T-helper 1 cell (primary cell): ENCODE results near the gene TLK1.
"Not testable (repeated sequence)": the region's sequence is repeated elsewhere in the genome, so short reads cannot be mapped to it uniquely, and the experiment has no call there.

Experiments used
- DNase-seq, 5 donors: peaks; one replicate each; pipeline ENCODE4 v3.0.0-alpha.2; 2012 to 2020

TLK1 gene

GRCh38 chr2:171142398-171142797 lies 18.3 kb downstream of the TLK1 start:
- no peak for DNase-seq

- no peak for DNase-seq
These were observed 19.4 kb downstream of the TLK1 start for GRCh38 chr2:171141320-171141719.

- no peak for DNase-seq
These were observed 20.8 kb downstream of the TLK1 start for GRCh38 chr2:171139860-171140259.

GRCh38 chr2:171136024-171136423 lies 24.7 kb downstream of the TLK1 start:
- peak in 1 of 5 donors; percentile 31 for DNase-seq

DNA sequence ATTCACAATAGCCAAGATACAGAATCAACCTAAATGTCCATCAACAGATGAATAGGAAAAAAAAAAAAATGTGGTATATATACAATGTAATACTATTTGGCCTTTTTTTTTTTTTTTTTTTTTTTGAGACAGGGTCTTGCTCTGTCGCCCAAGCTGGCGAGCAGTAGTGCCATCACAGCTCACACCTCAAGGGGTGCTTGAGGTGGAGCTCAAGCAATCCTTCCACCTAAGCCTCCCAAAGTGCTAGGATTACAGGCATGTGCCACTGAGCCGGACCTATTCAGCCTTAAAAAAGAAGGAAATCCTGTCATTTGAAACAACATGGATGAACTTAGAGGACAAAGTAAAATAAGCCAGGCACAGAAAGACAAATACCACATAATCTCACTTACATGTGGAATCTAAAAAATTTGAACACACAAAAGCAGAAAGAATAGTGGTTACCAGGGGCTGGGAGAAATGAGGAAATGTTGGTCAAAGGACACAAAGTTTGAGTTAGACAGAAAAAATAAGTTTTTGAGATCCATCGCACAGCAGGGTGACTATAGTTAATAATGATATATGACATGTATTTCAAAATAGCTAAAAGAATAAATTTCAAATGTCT lies 26.0 kb downstream of the TLK1 start:
- no peak for DNase-seq

- DNase-seq: no peak
These were observed 28.6 kb downstream of the TLK1 start for GRCh38 chr2:171132086-171132485.

DNA sequence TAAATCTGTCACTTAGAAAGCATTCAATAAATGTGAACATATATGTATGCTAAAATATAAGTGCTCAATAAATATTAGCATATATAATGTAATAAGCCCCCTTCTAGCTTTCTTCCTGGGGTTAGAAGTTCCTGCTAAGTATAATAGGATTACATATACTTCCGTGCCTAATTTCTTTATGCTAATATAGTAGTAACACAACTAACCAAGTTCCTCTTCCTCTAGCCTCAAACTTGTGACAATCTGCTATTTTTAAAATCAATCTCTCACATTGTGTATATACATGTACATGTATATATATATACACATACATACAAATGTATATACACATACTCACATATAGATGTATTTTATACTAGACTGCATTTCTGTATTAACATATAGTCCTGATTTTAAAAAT lies 32.2 kb downstream of the TLK1 start:
- no peak for DNase-seq

DNA sequence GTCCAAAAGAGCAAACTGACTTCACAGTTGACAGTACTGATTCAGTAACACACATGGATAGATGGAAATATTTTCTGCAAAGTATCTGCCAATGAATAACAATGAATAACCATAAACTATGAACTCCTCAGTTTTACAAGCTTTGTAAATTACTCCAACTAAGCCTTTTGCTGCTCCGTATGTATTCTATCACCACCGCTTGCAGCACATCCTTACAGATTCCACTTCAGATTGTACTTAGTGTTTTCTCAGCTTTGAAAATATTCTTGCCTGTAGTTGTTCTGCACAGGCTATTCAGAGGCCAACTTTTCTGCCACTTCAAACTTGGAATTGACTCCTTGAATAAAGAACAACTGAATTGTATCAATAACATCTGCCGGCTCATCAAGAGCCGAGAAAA lies 36.2 kb downstream of the TLK1 start:
- DNase-seq: no peak

DNA sequence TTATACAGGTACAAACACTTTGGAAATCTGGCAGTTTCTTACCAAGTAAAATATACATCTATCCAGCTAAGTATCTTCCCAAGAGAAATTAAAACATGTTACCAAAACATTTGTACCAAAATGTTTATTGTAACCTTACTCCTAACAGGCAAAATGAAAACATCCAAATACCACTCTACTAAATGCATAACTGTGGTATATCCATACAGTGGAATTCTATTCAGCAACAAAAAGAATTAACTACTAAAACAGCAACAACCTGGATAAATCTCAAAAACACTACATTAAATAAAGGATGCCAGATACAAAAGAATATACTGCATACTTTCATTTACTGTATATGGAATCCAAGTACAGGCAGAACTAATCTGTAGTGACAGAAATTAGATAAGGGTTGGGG lies 51.1 kb downstream of the TLK1 start:
- DNase-seq: no peak

DNA sequence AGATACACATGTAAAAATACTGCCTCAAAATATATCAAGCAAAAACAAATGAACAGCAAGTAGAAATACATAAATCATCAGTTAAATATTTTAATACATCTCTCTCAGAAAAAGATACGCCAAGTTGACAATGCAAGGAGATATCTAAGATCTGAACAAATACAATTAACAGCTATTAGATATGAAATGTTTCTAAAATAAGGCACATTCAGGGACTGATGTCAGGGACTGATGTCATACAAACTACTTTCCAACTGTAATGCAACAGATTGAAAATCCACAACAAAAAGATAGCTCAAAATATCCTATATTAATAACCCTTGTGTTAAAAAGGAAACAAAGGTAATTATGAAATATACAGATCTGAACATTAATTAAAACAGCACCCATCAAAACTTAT lies 51.7 kb downstream of the TLK1 start:
- no peak for DNase-seq

GRCh38 chr2:171107803-171108202 lies 52.9 kb downstream of the TLK1 start:
- no peak for DNase-seq

DNA sequence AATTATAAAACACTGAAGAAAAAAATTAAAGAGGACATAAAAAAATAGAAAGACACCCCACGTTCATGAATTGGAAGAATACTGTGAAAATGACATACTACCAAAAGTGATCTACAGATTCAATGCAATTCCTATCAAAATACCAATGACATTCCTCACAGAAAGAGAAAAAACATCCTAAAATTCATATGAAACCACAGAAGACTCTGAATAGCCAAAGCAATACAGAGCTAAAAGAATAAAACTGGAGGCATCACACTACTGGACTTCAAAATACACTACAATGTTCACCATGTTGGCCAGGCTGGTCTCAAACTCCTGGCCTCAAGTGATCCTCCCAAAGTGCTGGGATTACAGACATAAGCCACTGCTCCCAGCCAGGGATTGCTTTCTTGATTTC lies 56.3 kb downstream of the TLK1 start:
- no peak for DNase-seq

DNA sequence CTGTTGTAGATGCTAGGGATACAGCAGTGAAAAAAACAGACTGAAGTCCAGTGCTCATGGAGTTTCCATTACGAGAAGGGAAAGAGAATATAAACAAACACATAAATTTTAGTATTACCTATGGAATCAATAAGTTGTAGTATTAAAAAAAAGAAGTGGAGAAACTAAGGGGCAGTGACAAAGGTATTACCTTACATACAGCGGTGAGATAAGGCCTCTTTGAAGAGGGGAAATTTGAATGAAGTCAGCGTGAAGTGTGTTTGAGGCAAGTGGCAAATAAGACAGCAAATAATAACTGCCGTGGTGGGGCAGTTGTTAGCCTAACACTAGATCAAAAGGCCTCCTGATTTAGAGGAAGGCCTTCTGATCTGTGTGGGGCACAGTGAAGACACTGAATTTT lies 57.9 kb downstream of the TLK1 start:
- no peak for DNase-seq

GRCh38 chr2:171100370-171100769 lies 60.3 kb downstream of the TLK1 start:
- DNase-seq: no peak

DNA sequence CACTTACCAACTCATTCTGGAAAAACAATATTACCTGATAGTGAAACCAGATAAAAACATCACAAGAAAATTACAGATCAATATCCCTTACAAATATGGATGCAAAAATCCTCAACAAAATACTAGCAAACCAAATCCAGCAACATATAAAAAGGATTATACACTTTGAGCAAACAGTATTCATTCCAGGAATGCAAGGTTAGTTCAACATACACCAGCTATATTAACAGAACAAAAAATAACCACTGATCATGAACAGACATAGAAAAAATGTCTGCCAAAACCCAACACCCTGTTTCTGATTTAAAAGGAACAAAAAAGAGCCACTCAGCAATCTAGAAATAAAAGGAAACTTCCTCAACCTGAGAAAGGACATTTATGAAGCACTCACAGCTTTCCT lies 62.1 kb downstream of the TLK1 start:
- no peak for DNase-seq

- peak in 1 of 5 donors; percentile 3 for DNase-seq
These were observed 65.6 kb downstream of the TLK1 start for GRCh38 chr2:171095014-171095582.

DNA sequence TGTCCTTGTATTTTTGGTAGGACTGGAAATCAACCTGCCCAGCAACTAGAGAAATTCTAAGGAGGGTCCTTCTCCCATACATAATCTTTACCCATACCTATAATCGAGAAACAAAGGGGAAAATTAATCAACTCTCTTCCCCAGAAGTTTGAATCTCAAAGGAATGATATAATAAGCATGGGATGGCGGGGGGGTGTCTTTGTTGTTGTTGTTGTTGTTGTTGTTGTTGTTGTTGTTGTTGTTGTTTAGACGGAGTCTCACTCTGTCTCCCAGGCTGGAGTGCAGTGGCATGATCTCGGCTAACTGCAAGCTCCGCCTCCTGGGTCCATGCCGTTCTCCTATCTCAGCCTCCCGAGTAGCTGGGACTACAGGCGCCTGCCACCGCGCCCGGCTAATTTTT lies 69.2 kb downstream of the TLK1 start:
- not testable (repeated sequence) for DNase-seq

DNA sequence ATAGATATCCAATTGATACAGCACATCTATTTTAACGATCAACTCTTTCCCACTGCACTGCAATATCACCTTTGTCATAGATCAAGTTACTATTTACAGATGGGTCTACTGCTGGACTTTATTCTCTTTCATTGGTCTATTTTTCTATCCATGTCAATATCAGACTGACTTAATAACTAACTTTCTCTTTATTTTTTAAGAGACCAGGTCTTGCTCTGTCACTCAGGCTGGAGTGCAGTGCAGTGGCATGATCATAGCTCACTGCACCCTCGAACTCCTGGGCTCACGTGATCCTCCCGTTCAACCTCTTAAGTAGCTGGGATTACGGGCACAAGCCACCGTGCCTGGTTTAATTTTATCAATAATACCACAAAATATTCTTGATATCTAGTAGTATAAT lies 71.2 kb downstream of the TLK1 start:
- no peak for DNase-seq

DNA sequence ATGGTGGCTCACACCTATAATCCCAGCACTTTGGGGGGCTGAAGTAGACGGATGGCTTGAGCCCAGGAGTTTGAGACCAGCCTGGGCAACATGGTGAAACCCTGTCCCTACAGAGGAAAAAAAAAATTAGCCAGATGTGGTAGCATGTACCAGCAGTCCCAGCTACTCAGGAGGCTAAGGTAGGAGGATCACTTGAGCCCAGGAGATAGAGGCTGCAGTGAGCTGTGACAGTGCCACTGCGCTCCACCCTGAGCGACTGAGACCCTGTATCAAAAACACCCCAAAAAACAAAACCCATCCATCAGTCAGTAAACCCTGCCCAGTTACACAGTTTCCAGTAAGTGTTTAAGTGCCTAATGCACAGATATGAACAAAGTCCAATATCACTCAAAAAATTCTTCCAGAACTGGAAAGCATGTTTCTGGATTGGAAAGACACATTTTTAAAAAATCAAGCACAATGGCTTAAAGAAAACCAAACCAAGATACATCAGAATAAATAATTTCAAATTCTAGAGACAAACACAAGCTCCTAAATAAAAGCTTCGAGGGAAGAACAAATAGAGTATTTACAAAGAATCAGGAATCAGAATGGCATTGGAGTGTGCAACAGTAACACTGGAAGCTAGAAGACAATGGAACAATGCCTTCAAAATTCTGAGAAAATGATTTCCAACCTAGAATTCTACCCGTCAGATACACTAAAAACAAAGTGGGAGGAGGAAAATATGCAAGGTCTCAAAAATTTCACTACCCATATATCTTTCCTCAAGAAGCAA lies 72.4 kb downstream of the TLK1 start:
- DNase-seq: no peak

DNA sequence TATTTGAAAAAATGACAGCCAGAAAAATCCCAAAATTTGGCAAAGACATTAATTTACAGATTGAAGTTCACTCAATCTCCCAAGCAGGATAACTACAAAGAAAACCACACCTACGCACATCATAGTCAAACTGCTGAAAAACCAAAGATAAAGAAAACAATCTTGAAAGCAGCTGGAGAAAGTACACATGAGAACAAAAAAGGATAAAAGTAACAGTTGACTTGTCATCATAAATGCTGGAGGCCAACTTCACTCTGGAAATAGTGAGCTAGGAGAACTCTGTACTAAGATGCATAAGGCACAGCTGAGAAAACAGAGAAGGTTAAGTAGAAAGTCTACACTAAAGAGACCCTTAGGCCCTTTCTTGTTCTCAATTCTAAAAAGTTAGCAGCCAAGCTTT lies 73.1 kb downstream of the TLK1 start:
- no peak for DNase-seq

- DNase-seq: peak; percentile 10 to 55 (median 37)
These were observed 74.1 kb downstream of the TLK1 start for GRCh38 chr2:171086352-171087290.

DNA sequence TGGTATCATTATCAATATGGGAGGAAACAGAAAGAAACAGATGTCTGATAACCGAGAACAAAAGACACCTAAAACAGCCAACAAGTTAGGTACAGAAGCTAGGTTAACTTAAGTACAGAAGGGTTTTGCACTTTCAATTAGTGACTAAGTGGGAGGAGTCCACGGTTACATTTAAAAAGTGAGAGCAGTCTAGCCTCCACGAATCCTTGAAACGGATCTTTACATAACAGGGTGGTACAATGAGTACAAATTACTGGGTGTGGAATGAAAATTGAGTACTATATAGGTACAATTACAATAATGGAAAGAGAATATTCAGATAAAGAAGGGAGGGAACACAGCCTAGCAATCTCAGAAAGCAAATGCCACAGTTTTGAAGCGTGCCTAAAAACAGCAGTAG lies 76.6 kb downstream of the TLK1 start:
- peak in 1 of 5 donors; percentile 7 for DNase-seq

GRCh38 chr2:171083451-171083850 lies 77.2 kb downstream of the TLK1 start:
- no peak for DNase-seq
